IMR-90 (cell line): ENCODE data around the gene RHAG.

Source experiments
- BHLHE40 ChIP-seq: fragments of 150-350 bp; IDR thresholded peaks from 2 replicates; pipeline ENCODE4 v1.6.1; 2016; ENCODE audit warnings: mild to moderate bottlenecking, low read depth, low read length
- CEBPB ChIP-seq: IDR thresholded peaks from 2 replicates; pipeline ENCODE4 v1.6.1; 2012; ENCODE audit warnings: low read depth, low read length, improper control_type of control experiment
- CHD1 ChIP-seq: IDR thresholded peaks from 2 replicates; pipeline ENCODE4 v1.6.1; 2012; ENCODE audit warnings: low read depth, low read length, improper control_type of control experiment
- CTCF ChIP-seq: conservative IDR thresholded peaks from 2 replicates; pipeline ENCODE4 v1.5.1; 2012; ENCODE audit warnings: mild to moderate bottlenecking, low read depth, low read length, improper control_type of control experiment
- ELK1 ChIP-seq: fragments of 150-350 bp; IDR thresholded peaks from 2 replicates; pipeline ENCODE4 v1.6.1; 2016; ENCODE audit warnings: low read depth, mild to moderate bottlenecking, low read length, moderate library complexity, borderline replicate concordance
- MAFK ChIP-seq: IDR thresholded peaks from 2 replicates; pipeline ENCODE4 v1.6.1; 2012; ENCODE audit warnings: low read depth, low read length, improper control_type of control experiment
- MAZ ChIP-seq: IDR thresholded peaks from 2 replicates; pipeline ENCODE4 v1.6.1; 2012; ENCODE audit warnings: low read depth, mild to moderate bottlenecking, low read length, improper control_type of control experiment, moderate library complexity, borderline replicate concordance
- MXI1 ChIP-seq: IDR thresholded peaks from 2 replicates; pipeline ENCODE4 v1.6.1; 2012; ENCODE audit warnings: low read depth, mild to moderate bottlenecking, low read length, moderate library complexity, borderline replicate concordance
- NFE2L2 ChIP-seq: fragments of 150-350 bp; IDR thresholded peaks from 2 replicates; pipeline ENCODE4 v1.6.1; 2016; ENCODE audit warnings: low read depth, mild to moderate bottlenecking, low read length
- POLR2A ChIP-seq: IDR thresholded peaks from 2 replicates; pipeline ENCODE4 v1.6.1; 2012; ENCODE audit warnings: mild to moderate bottlenecking, low read depth, low read length
- RAD21 ChIP-seq: IDR thresholded peaks from 2 replicates; pipeline ENCODE4 v1.6.1; 2012; ENCODE audit warnings: low read length, improper control_type of control experiment
- RCOR1 ChIP-seq: IDR thresholded peaks from 2 replicates; pipeline ENCODE4 v1.6.1; 2012; ENCODE audit warnings: mild to moderate bottlenecking, low read length, improper control_type of control experiment; ENCODE audit not compliant: insufficient replicate concordance
- RFX5 ChIP-seq: IDR thresholded peaks from 2 replicates; pipeline ENCODE4 v1.8.0; 2012; ENCODE audit warnings: low read depth, mild to moderate bottlenecking, low read length, moderate library complexity
- USF2 ChIP-seq: fragments of 150-350 bp; IDR thresholded peaks from 2 replicates; pipeline ENCODE4 v1.6.1; 2017; ENCODE audit warnings: mild to moderate bottlenecking, antibody characterized with exemption, low read length, low read depth

- TF ChIP-seq CTCF (no peak), RAD21 (no peak), POLR2A (no peak), MAZ (no peak), USF2 (no peak), MAFK (no peak), RFX5 (no peak), CEBPB (no peak), MXI1 (no peak), CHD1 (no peak), ELK1 (no peak), RCOR1 (no peak), BHLHE40 (no peak), NFE2L2 (no peak)
Observed at GRCh38 chr6:49555951-49556350, 80.7 kb downstream of the RHAG start.
